Dermis microvascular lymphatic vessel endothelial cell (primary cell): ENCODE data around the gene PDE4DIP. TPM values are rescaled to one million over a fixed set of nuclear protein-coding genes. Genes with fewer than 3 reads are reported as not detected.
"Not testable (repeated sequence)": the region's sequence is repeated elsewhere in the genome, so short reads cannot be mapped to it uniquely, and the experiment has no call there.

Experiments used
- DNase-seq, 2 donors: peaks; one replicate each; pipeline versions ENCODE4 v3.0.0 to v3.0.0-alpha.2; 2010; ENCODE audit warnings: low read depth in 2 of 2
- total RNA-seq: library from RNA; depleted of rRNA; stranded (reverse); fragments of >200 nt; gene quantifications from 2 replicates; pipeline ENCODE4 v1.2.1, GENCODE V29; 2014

The PDE4DIP gene
- total RNA-seq = 5.7 and 6.3 TPM in 2 replicates

GRCh38 chr1:148844220-148844619 is at the start of gene PDE4DIP:
TSS of gene PDE4DIP (plus strand) at chr1:148844428. CDS start at chr1:148844775, 347 bp downstream.
- DNase-seq = not testable (repeated sequence)

GRCh38 chr1:148808268-148808928 is 35.8 kb upstream of the PDE4DIP start:
- not testable (repeated sequence) for DNase-seq

DNA sequence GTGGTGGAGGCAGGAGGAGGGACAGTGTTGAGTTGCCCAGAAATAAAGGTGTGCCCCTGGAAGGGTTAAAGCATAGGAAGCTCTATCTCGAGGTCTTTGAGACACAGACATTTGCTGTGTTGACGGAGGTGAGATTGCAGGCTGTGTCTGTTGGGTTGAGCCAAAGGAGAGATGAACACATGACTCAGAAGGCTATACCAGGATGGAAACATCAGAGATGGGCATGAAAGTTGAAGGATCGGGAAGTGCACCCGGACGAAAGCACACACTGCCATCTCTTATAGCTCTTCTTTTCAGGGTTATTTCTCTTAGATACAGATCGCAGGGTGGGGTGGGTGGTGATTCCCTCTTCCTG is 35.3 kb upstream of the PDE4DIP start:
- not testable (repeated sequence) for DNase-seq

- DNase-seq = not testable (repeated sequence)
Measured at GRCh38 chr1:148822180-148822579, 22.0 kb upstream of the PDE4DIP start.

DNA sequence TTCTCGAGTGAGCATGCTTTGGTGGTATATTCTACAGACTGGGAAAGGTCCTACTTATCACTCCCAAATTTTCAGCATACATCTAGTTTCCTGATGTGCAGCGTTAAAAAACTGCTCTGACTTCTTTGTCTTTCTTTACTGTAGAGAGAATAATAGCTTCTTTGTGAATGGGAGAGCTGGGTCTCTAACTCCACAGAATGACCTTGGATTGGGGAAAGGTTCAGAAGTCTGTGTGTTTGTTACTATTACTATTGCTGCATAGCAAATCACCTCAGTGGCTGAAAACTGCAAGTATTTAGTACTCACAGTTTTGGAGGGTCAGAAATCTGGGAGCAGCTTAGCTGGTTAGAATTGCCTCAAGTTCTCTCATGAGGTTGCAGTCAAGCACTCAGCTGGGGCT is 20.4 kb upstream of the PDE4DIP start:
- DNase-seq = not testable (repeated sequence)

DNA sequence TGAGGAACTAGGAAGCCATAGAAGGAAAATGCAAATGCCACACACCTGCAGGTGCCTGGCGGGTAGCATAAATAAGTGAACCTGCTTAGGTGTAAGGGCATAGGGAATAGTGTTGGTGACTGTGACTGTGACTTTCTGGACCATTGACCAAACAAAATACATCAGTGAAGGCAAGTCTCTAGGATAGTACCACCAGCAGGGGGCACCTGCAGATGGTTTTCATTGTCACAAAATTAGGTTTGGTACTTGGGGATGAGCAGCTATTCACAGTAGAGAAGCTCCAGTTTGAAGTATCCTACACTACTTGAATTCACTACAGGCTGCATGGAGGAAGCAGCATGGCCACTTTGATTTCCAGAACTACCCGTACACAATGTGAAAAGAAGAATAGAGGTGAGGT is 19.2 kb upstream of the PDE4DIP start:
- not testable (repeated sequence) for DNase-seq

DNA sequence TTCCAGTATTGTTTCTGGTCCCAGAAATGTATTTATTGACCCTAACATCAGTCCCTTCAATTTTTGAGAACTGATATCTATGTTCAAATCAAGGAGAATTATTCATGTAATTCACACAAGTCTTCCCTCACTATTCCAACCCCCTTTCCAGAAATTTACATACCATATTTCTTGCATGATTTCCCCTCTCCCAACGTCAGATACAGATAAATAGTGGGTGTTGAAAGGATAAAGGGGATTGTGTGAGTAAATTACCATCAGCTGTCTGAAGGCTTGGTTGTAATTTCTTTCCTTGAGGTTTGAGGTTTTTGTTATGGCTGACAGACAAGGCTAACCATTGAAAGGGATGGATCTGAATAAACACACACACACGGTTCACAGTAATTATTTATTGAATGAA is 15.7 kb upstream of the PDE4DIP start:
- not testable (repeated sequence) for DNase-seq

GRCh38 chr1:148828962-148829361 is 15.3 kb upstream of the PDE4DIP start:
- not testable (repeated sequence) for DNase-seq

- DNase-seq = not testable (repeated sequence)
Measured at GRCh38 chr1:148829365-148829764, 14.9 kb upstream of the PDE4DIP start.

- DNase-seq = not testable (repeated sequence)
Measured at GRCh38 chr1:148841262-148841661, 3.0 kb upstream of the PDE4DIP start.

DNA sequence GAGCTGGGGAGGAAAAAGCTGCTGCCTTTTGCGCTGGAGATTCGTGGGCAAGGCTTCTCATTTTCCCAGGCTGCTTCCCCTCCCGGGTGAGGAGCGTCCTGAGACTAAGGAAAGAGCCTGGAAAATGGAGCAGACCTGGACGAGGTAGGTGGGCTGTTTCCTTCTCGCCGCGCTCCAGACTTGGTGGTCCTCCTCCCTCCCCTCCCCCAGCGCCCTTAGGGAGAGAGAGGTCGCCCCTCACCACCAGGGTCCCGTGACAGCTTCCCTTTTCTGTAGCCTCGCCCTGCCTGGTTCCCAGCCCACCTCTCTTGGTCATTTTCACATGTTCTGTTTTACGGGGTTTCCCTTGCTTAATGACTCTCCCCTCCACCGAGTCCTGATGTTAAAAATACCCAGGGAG is 423 bp downstream of the PDE4DIP start:
- DNase-seq = not testable (repeated sequence)

DNA sequence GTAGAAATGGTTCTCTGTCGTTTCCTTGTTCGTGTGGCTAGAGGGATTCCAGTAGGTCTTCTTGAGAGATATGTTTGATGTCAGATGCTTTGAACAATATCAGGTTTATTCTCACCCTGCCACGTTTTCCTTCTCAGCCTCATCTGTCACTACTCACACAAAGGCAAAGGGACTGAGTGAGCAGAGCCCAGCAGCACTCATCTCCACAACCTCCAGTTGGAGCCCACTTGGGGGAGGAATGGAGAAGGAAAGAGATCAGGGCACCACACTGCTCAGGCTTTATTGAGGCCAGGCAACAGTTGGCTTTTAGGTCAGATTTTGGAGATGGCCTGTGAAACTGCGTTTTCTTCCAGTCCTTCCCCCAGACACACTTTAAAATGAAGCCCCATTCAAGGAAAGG is 840 bp downstream of the PDE4DIP start:
- DNase-seq = not testable (repeated sequence)

- not testable (repeated sequence) for DNase-seq
Measured at GRCh38 chr1:148850347-148850746, 6.1 kb downstream of the PDE4DIP start.

- not testable (repeated sequence) for DNase-seq
Measured at GRCh38 chr1:148850840-148851239, 6.6 kb downstream of the PDE4DIP start.

DNA sequence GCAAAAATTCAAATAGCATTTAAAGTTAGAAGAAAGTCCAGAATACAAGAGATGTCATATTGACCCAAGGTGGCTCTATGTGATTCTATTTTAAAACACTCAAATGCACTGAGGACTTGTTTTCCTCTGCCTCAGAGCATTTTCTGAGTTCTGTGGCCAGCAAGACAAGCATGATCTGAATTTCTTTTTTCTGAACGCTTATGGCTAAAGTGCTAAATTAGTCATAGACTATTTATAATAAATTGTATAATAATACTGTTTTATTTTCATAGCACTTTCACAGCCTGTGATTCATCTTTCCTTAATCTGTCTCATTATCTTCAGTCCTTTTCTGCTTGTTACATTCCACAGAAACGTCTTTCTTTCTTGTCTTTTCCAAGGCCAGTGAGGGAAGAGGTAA is 7.5 kb downstream of the PDE4DIP start:
- not testable (repeated sequence) for DNase-seq

DNA sequence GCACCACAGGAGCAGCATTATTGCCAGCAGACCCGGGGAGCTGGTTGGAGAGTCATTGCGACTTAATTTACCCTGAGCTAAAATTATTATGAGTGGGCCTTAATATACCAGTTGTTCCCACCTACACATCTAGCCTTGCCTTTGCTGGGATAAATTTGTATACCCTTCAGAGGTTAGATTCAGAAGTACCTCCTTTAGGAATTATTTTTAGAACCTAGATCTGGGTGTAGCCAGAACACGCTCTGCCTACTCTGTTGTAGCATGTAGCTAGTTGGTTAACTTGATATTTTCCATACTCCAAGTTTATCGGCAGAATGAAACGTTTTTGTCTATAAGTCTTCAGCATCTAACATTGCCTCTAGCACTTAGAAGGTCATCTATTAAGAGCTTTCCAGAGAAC is 9.1 kb downstream of the PDE4DIP start:
- not testable (repeated sequence) for DNase-seq

DNA sequence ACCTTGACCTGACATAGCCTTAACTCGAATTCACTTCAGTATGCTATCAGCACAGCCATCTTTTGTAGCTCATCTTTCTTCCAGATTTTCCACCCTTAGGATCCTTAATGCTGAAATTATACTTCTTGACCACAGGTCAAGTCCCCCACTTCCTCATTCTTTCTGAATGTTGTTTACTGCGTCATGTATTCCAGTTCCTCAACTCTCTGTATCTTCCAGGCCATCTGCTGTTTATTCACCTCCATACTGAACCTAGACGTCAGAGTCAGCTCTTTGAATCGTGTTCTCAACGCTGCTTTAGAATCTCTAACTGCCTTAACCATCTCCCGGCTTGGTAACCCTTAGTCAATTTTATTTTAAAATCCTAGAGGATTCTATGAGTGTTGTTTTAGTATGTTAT is 9.8 kb downstream of the PDE4DIP start:
- DNase-seq = not testable (repeated sequence)

GRCh38 chr1:148855367-148855766 is 11.1 kb downstream of the PDE4DIP start:
- DNase-seq = not testable (repeated sequence)

GRCh38 chr1:148860049-148860448 is 15.8 kb downstream of the PDE4DIP start:
- DNase-seq = not testable (repeated sequence)

- not testable (repeated sequence) for DNase-seq
Measured at GRCh38 chr1:148860579-148861259, 16.5 kb downstream of the PDE4DIP start.

DNA sequence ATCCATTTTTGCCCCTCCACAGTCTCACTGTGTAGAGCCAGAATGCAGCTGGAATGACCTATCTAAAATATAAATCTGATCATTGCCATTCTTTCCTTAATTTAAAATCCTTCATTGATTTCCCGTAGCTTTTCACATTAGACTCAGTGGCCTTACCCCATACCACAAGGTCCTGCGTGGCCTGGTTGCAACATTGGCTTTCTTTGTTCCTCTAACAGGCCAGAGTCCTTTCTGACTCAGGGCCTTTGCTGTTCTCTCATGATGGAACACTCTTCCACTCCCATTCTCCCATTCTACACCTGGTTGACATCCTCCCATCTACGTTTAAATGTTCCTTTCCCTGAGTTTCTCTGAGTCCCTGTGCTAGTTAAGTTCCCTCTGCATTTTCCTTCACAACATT is 18.4 kb downstream of the PDE4DIP start:
- not testable (repeated sequence) for DNase-seq

- DNase-seq = not testable (repeated sequence)
Measured at GRCh38 chr1:148868924-148869633, 24.9 kb downstream of the PDE4DIP start.
